PC-9 (cell line): Measurements from ENCODE around the gene MUC22. TPM values are rescaled to one million over a fixed set of nuclear protein-coding genes. Genes with fewer than 3 reads are reported as not detected.

Experiments used
- BruUV-seq: library from RNA; stranded (reverse); fragments of 400-500 nt; replicated peaks from 2 replicates; lab custom pipeline; 2021; lab: Mats Ljungman, UMichigan
- CTCF ChIA-PET: fragments of 300-600 bp; sonication (Branson Sonifier 250); formaldehyde crosslinking; loops from one replicate; lab custom pipeline; 2022; ENCODE audit warnings: antibody characterized with exemption; lab: Charles Lee
- POLR2A ChIA-PET: fragments of 300-600 bp; sonication (Branson Sonifier 250); formaldehyde crosslinking; loops from one replicate; lab custom pipeline; 2022; ENCODE audit warnings: antibody characterized with exemption; ENCODE audit not compliant: unreplicated experiment; lab: Charles Lee
- DNase-seq, 2 experiments: peaks; one replicate each; pipeline versions ENCODE4 v3.0.0 to v3.0.0-alpha.2; 2015 to 2022; ENCODE audit warnings: mixed read lengths in 1 of 2
- H2AFZ ChIP-seq: fragments of 200-600 bp; sonication (generic); 2 replicates; pipeline ENCODE4 v1.8.1; 2017; ENCODE audit warnings: antibody characterized with exemption
- H3F3A ChIP-seq: fragments of 200-600 bp; sonication (generic); 2 replicates; pipeline ENCODE4 v1.8.1; 2017; ENCODE audit warnings: antibody characterized with exemption, mild to moderate bottlenecking, low read depth; ENCODE audit not compliant: insufficient read depth
- H3K27ac ChIP-seq: fragments of 200-600 bp; sonication (generic); 2 replicates; pipeline ENCODE4 v1.6.1; 2016; ENCODE audit warnings: mixed run types
- H3K27me3 ChIP-seq: fragments of 200-600 bp; sonication (generic); 2 replicates; pipeline ENCODE4 v1.6.1; 2016; ENCODE audit warnings: low read depth, mixed run types; ENCODE audit not compliant: insufficient read depth
- H3K36me3 ChIP-seq: fragments of 200-600 bp; sonication (generic); 2 replicates; pipeline ENCODE4 v1.6.1; 2016; ENCODE audit warnings: low read depth, mixed run types
- H3K4me1 ChIP-seq: fragments of 200-600 bp; sonication (generic); replicated peaks from 2 replicates; pipeline ENCODE4 v1.6.1; 2016; ENCODE audit warnings: mixed run types; ENCODE audit not compliant: insufficient read depth
- H3K4me2 ChIP-seq: fragments of 200-600 bp; sonication (generic); 2 replicates; pipeline ENCODE4 v1.6.1; 2017; ENCODE audit warnings: mixed run types
- H3K4me3 ChIP-seq: fragments of 200-600 bp; sonication (generic); 2 replicates; pipeline ENCODE4 v1.6.1; 2016; ENCODE audit warnings: mixed run types
- H3K79me2 ChIP-seq: fragments of 200-600 bp; sonication (generic); 2 replicates; pipeline ENCODE4 v1.6.1; 2017; ENCODE audit warnings: low read depth, mixed run types
- H3K9me2 ChIP-seq: fragments of 200-600 bp; sonication (generic); 2 replicates; pipeline ENCODE4 v1.8.1; 2017; ENCODE audit warnings: mild to moderate bottlenecking; ENCODE audit not compliant: insufficient read depth
- H3K9me3 ChIP-seq: fragments of 200-600 bp; sonication (generic); 2 replicates; pipeline ENCODE4 v1.8.1; 2016; ENCODE audit warnings: low read depth; ENCODE audit not compliant: insufficient read depth
- H4K20me1 ChIP-seq: fragments of 200-600 bp; sonication (generic); 2 replicates; pipeline ENCODE4 v1.8.1; 2017; ENCODE audit not compliant: insufficient read depth
- CTCF ChIP-seq: fragments of 200-600 bp; sonication (generic); conservative IDR thresholded peaks from 2 replicates; pipeline ENCODE4 v1.6.1; 2017; ENCODE audit warnings: mixed run types, antibody characterized with exemption, mild to moderate bottlenecking, moderate library complexity
- EZH2 ChIP-seq: fragments of 200-600 bp; sonication (generic); IDR thresholded peaks from 2 replicates; pipeline ENCODE4 v1.8.0; 2017; ENCODE audit warnings: antibody characterized with exemption, low read depth
- intact Hi-C: fragments of 100-400 bp; cut with micrococcal nuclease; formaldehyde crosslinking; loops from one replicate; pipeline ENCODE4 v1.10.0; 2022; ENCODE audit not compliant: unreplicated experiment
- total RNA-seq: library from RNA; stranded (reverse); gene quantifications from 2 replicates; pipeline ENCODE4 v1.2.3, GENCODE V29; 2021

MUC22 gene
- total RNA-seq, 1 experiment from 2014 or later, result not detected

GRCh38 chr6:30987304-30987703 is 23.0 kb upstream of the MUC22 start:
- H3K9me3 ChIP-seq, result no peaks in the 10 kb centered on the region
- ChIA-PET CTCF (no interaction called here), POLR2A (no interaction called here)
- H3K4me1 ChIP-seq, result peaks cover 9% of the 10 kb centered on the region; the same call in 1 of the 2 replicates
- no peak overlapping the region for H3K4me2 ChIP-seq
- H3K27ac ChIP-seq, result no peak overlapping the region
- BruUV-seq, result no TSS peak
- no peak overlapping the region for H3K4me3 ChIP-seq
- H3K9me2 ChIP-seq, result no peaks in the 10 kb centered on the region
- intact Hi-C loops, result no loop called here
- peaks cover 4% of the 10 kb centered on the region; the same call in 1 of the 2 replicates for H3F3A ChIP-seq
- no peak for TF ChIP-seq EZH2
- TF ChIP-seq CTCF, result no peak
- no peaks in the 10 kb centered on the region for H4K20me1 ChIP-seq
- H3K36me3 ChIP-seq, result no peaks in the 10 kb centered on the region
- H2AFZ ChIP-seq, result no peak overlapping the region
- H3K79me2 ChIP-seq, result no peaks in the 10 kb centered on the region
- H3K27me3 ChIP-seq, result no peaks in the 10 kb centered on the region
- DNase-seq, result no peak

DNA sequence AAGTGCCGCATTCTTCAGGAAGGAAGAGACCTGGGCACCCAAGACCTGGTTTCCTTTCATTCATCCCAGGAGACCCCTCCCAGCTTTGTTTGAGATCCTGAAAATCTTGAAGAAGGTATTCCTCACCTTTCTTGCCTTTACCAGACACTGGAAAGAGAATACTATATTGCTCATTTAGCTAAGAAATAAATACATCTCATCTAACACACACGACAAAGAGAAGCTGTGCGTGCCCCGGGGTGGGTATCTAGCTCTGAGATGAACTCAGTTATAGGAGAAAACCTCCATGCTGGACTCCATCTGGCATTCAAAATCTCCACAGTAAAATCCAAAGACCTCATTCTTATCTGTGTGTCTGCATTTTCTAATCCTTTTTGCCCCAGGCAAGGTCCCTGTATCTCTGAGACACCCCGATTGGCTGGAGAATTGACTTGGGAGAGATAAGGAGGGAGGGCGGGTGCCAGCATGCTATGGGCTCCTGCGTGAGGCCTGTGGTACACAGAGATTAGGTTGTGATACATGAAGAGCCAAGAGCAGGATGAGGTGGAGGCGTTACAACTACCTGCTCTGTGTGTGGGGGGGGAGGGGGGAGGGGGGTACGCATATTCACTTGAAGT is 22.0 kb upstream of the MUC22 start:
- POLR2A ChIA-PET, result no interaction called here
- Histone ChIP-seq H3K36me3 (no peaks in the 10 kb centered on the region), H2AFZ (no peak overlapping the region), H3K9me2 (no peaks in the 10 kb centered on the region), H3K4me2 (no peak overlapping the region), H3F3A (peaks cover 3% of the 10 kb centered on the region; the same call in 1 of the 2 replicates), H3K4me1 (peaks cover 6% of the 10 kb centered on the region; the same call in 1 of the 2 replicates), H3K27ac (no peak overlapping the region), H3K27me3 (no peaks in the 10 kb centered on the region), H3K9me3 (no peaks in the 10 kb centered on the region), H3K4me3 (no peak overlapping the region), H4K20me1 (no peaks in the 10 kb centered on the region), H3K79me2 (no peaks in the 10 kb centered on the region)
- BruUV-seq, result no TSS peak
- intact Hi-C loops, result no loop called here
- TF ChIP-seq EZH2 (no peak), CTCF (no peak)
- DNase-seq, result no peak
- CTCF ChIA-PET, result no interaction called here

DNA sequence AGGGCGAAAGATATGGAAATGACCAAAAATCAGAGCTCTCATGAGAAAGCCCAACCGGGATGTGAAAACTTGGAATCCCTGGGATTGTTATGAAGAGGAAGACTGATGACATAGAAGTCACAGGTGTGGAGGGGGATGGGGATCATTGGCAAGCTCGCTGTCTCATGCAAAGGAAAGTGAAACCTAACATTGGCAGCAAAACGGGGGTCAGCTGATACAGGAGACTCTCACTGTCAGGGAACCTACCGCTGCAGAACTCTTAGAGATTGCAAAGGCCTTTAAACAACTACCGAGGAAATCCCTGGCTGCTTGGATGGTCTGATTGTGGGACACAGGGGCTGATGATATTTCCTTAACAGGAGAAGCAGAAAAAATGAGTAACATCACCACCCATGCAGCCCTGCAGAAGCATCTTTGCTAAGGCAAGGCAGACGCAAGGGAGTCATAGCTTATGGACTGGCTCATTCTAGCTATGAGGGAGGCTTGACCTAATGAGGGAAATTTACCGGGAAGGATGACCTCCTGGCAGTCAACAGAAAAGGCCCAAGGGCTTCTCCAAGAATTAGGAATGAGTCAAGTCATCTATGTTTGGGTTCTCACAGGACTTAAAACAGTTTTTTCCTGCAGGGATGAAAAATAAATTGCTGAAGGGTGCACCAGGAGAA is 19.7 kb upstream of the MUC22 start:
- Histone ChIP-seq H3K9me2 (no peaks in the 10 kb centered on the region), H3K27ac (no peak overlapping the region), H3K36me3 (no peaks in the 10 kb centered on the region), H4K20me1 (no peaks in the 10 kb centered on the region), H3K4me1 (peaks cover 6% of the 10 kb centered on the region; the same call in 1 of the 2 replicates), H3K4me3 (no peak overlapping the region), H3F3A (no peaks in the 10 kb centered on the region), H3K4me2 (no peak overlapping the region), H3K9me3 (no peaks in the 10 kb centered on the region), H3K79me2 (no peaks in the 10 kb centered on the region), H2AFZ (no peak overlapping the region), H3K27me3 (no peaks in the 10 kb centered on the region)
- ChIA-PET CTCF (no interaction called here), POLR2A (interaction anchor here (0.7 kb wide), 1 partner anchor 15 kb away, joined by 3 read pairs; no protein-coding TSS in a partner anchor)
- intact Hi-C loops, result no loop called here
- DNase-seq, result no peak
- no peak for TF ChIP-seq EZH2
- no TSS peak for BruUV-seq
